OCI-M1 (cell line): Measurements from ENCODE around the gene PCSK7.

Experiments
- DNase-seq: peaks from one replicate; lab custom pipeline; 2025; lab: John Stamatoyannopoulos, UW

PCSK7 gene

DNA sequence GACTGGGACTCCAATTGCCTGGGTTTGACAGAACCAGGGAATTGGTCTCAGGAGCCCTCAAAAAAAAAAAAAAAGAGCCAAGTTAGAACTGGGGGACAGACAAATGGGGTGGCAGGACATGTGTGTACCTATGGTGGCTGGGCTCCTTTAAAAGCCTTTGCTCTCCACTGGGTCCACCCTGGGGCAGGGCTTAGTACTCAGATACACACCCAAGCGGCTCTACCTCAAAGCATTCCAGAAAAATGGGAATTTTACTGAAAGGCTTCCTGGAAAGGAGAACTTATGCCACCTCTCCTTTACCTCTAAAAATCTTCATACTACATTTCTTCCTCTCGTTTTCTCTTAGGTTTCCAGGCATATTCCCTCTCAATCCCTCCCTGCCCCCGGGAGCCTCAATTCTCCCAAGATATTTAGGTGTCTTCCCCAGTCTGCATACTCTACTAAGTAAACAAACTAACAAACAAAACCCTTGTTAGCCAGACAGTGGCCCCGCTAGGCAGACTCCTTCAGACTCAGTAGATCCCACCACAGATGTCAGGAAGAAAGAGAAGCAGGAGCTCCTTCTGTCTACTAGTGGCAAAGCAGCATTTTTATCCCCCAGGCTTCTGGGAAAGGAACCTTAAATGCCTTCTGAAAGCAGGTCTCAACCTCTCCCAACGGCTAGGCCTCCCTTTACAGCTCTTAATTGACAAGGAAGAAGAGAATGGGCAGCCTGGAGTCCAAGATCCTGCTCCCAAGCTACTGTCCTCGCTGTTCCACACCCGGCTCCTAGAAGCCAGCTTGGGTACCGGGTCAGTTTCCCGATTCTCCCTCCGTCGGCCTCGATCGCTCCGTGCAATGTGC lies 653 bp downstream of the PCSK7 start:
- peak; percentile 57 for DNase-seq

DNA sequence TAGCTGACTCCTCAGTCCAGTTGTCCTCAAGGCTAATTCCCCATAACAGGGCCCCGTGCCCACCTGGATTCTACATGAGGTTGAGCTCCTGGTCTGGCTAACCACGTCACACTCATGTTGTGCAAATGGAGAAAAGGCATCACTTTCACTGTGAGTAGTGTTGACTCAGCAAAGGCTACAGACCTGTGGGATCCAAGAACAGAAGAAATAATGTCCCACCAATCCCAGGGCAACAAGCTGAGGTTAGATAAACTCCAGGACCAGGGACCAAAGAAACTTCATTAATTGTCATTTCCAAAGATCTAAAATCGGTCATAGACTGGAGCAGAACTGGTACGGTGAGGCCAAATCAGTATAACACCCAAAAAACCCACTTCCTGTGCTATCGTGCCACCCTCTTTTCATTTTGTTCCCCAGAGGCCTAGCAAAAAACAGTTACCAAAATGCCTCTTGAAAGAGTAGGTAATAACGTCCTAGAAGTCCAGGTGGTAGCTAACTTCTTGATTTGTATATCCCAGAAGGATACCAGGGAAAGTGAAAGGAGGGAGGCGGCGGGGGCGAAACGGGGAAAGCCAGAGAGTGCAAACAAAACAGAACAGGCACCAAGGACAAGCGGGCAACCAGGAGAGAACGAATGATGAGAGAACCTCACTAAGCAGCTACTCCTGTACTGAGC lies 1.4 kb downstream of the PCSK7 start:
- no peak for DNase-seq

GRCh38 chr11:117229931-117230285 lies 2.0 kb downstream of the PCSK7 start:
- DNase-seq = no peak

DNA sequence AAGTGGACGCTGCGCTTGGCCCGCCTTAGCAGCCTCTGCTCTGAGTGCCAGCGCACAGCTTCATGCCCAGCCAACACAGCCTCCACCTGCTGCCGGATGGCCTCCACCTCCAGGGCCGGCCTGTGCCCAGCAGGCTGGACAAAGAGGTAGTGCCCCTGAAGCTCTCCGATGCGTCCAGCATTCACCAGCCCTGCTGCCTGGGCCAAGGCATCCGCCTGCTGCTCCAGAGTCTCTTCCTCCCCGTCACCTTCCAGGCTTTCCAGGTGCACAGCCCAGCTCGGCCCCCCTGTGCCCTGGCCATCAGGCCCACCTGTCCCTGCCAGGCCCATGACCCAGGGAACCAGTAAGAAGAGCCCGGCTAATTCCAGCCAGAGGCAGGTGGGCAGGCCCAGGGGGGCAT lies 2.5 kb downstream of the PCSK7 start:
- no peak for DNase-seq

GRCh38 chr11:117228091-117228490 lies 3.8 kb downstream of the PCSK7 start:
- no peak for DNase-seq

DNA sequence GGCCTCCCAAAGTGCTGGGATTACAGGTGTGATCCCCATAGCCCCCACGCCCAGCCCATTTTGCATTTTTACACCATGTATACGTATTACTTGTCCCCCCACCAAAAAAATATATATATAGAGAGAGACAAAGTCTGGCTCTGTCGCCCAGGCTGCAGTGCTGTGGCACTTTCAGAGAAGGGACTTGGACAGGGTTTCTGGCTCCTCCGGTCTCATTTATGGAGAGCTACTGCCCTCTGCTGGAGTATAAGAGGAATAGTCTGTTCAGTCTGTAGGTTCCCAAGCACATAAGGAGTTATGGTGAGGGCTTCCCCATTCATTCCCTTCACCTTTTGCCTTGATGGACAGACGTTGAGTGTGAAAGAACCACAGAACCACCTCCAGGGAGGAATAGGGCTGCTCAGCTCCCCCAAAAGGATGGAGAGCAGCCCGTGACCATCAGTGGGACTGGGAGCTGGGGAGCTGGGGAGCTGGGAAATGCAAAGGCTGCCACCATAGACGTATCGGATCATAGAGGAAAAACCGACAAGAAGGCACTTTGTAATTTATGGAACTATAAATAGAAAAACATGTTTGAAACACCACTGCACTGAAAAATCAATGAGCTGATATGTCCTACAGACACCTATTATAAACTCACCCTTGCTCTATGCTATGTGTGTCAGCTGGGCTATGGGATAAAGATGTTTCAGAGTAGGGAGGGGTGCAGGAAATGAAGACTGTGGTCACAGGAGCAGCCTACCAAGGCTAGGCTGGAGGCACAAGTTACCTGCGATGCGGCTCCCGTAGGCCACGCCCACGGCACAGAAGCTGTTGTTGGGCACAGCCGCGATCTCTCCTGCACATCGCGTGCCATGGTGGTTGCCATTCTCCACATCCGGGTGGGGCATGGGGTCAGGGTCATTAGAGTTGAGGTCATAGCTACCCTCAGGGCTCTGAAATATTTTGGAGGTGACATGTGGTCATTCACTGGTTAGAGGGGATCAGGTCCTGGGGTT lies 5.2 kb downstream of the PCSK7 start:
- peak; percentile 90 for DNase-seq

- DNase-seq = no peak
Observed at GRCh38 chr11:117225553-117226170, 6.2 kb downstream of the PCSK7 start.

GRCh38 chr11:117223741-117224689 lies 7.9 kb downstream of the PCSK7 start:
- peak; percentile 15 for DNase-seq

- DNase-seq = no peak
Observed at GRCh38 chr11:117222991-117223740, 8.7 kb downstream of the PCSK7 start.

GRCh38 chr11:117221775-117222517 lies 9.9 kb downstream of the PCSK7 start:
- no peak for DNase-seq

GRCh38 chr11:117220999-117221774 lies 10.7 kb downstream of the PCSK7 start:
- no peak for DNase-seq

GRCh38 chr11:117220568-117220967 lies 11.3 kb downstream of the PCSK7 start:
- no peak for DNase-seq

DNA sequence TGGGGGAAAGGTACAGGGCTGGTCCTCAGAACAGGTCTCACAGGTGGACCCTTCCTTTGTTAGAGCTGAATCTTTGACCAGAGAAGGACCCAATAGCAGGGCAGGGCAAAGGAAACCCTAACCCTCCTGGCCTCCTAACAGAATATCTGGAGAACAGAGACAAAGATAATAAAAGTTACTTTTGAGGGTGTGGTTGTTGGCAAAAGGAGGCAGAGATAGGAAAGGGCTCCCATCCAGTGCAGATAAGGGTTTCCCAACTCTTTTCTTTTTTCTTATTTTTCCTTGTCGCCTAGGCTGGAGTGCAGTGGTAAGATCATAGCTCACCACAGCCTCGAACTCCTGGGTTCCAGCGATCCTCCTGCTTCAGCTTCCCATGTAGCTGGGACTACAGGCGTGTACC lies 11.9 kb downstream of the PCSK7 start:
- no peak for DNase-seq

GRCh38 chr11:117219455-117219854 lies 12.4 kb downstream of the PCSK7 start:
- DNase-seq = no peak

GRCh38 chr11:117219001-117219400 lies 12.9 kb downstream of the PCSK7 start:
- no peak for DNase-seq

- DNase-seq = no peak
Observed at GRCh38 chr11:117218133-117218915, 13.5 kb downstream of the PCSK7 start.
